Caki2 (cell line): ENCODE measurements around the gene CREB3L1. TPM values are rescaled to one million over a fixed set of nuclear protein-coding genes. Genes with fewer than 3 reads are reported as not detected.

Experiments
- DNase-seq: peaks from one replicate; pipeline ENCODE4 v3.0.0-alpha.2; 2015; ENCODE audit warnings: low read depth
- in situ Hi-C: cut with HindIII; loops from 2 replicates; pipeline ENCODE4 v1.10.0; 2016; ENCODE audit warnings: low sequenced_read_pairs, low pct_unique_long_range_greater_than_20kb, mixed read lengths
- total RNA-seq: library from RNA; depleted of rRNA; stranded (reverse); fragments of >200 nt; shearing (Covaris generic); gene quantifications from 2 replicates; pipeline ENCODE4 v1.2.3, GENCODE V29; 2014; ENCODE audit warnings: low replicate concordance

The CREB3L1 gene
- total RNA-seq, 1 experiment from 2014 or later: not detected

DNA sequence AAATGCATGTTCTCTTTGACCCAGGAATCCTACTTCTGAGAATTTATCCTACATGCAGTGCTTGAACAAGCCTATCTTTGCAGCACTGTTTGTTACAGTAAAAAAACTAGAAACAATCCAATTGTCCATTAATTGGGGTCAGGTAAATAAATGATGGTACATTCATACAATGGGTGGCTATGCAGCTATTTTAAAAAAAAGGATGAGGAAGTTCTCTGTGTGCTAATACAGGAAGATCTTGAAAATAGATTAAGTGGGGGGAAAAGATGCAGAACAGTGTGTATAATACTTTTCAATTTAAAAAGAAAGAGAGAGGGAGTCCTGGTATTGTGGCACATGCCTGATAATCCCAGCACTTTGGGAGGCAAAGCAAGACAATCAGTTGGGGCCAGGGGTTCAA is 9.5 kb upstream of the CREB3L1 start:
- DNase-seq: no peak
- in situ Hi-C loops: no loop called here

DNA sequence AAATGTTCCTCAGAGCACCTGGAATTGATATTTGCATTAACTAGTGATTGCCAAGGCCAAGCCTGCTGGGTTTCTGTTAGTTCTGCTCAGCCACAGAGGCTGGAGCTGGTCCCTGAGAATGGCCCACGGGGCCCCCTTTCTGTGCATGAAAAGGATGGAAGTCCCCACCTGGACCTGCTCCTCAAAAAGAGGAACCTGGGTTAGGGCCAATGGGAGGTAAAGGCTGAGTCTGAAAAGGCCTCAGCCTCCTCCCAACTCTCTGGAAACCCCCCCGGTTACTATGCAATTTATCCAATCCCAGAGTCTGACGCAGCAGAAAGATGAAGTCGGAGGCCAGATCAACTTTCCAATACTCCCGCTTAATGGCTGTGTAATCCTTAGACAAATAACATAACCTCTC is 6.8 kb upstream of the CREB3L1 start:
- in situ Hi-C loops: no loop called here
- no peak for DNase-seq

DNA sequence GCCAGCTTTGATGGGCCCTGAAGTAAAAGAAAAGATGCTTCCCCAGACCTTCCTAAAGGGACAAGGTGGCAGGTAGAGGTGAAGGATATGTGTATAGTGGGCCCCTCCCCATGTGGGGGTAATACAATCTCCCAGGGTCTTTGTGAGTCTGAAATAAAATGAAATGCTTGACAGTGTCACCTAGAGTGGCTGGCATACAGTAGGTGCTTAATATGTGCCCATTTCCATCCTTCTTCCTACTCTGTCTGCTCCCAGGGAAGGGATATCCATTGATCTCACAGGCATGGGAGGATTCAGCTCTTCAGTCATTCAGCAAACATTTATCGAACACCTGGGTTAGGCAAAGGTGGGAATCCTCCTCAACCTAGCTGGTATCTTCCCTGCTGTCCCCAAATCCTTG is 6.1 kb upstream of the CREB3L1 start:
- no peak for DNase-seq
- in situ Hi-C loops: no loop called here

DNA sequence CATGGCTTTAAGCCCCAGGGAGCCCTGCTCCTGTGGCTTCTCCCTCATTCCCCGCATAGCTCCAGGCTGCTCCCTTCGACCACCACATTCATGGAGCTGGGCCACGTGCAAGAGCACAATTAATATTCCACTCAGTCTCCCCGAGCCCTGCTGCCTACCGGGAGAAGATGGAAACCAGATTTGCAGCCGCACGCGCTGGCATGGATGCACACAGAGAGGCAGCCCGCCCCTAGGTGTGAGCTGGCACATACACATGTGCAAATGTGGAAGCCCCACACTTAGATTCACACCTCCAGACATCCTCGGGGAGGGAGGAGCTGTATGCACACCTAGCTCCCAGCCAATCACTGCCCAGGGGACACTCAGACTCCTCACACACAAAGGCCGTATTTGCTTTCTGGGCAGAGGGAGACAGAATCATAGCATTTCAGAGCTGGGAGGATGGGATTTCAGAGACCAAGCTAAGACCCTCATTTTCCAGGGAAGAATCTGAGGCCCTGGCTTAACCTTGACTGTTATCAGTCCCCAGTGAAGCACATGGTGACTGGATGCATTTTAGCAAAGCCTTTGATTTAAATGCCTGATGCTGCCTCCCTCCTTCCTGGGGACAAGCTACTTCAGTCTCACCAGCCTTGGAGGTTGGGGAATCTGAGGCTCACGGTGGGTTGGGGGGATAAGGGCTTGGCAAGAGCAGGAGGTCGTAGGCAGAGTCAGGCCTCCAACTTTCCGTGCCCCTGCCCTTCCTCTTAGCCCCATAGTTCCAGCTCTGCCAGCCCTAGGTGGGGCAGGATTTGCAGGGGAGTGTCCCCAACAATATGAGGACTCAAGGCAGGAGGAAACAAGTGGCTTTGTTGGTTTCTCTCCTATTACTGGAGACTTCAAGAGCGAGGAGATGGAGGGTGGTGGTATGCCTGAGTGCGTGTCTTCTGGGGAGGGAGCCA is 5.3 kb upstream of the CREB3L1 start:
- DNase-seq: no peak
- in situ Hi-C loops: no loop called here

DNA sequence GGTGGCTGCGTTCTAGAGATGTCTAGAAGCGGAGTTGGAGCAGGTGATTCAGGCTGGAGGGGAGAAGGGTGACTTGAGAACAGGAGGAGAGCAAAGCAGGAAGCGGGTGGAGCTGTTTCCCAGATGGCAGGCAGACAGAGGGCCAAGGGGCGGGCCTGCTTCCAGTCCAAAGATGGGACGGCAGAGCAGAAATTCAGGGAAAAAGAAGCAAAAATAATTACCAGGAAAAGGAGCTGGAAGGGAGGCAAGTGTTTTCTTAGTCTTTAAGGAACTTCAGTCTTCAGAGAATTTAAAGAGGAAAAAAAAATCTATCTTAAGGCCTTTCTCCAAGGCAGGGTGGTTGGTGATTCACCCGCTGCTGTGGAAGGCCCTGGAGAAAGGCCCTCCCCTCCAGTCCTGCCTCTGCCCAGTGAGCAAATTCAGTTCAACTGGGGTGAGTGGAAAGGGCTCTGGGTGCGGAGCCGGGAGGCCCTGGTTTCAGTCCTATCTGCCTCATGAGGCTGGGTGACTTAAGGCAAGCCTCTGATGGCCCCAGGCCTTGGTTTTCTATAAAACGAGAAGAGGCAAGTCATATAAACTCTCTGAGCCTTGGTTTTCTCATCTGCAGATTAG is 4.5 kb upstream of the CREB3L1 start:
- no peak for DNase-seq
- in situ Hi-C loops: no loop called here

DNA sequence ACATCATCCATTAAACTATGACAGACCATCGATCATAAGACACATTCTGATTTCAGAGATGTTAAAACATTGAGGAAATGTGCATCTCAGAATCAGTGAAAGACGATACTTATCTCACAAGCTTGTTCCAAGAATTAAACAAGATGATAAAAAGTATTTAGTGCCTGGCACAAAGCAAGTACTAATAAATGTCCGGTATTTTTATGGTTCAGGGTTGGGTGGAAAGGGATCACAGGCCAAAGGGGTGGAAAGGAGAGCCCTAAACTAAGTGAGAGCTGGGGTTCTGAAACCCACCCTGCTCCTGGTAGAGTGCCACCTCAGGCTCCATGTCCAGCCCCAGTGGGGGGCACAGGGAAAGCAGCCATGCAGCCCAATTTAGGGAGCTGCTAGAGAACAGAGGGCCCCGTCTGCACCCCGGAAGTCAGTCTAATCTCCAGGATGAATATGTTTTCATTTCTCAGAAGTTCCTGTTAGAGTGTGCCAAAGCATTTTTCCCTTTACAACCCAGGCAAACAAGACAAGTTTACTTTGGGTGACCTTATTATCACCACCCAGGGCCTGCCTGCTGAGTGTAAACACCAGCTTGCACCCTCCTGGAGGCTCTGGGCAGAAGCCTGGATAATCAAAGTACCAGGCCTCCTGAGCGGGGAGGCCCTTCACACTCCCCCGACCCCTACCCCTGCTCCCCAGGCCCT is 3.8 kb upstream of the CREB3L1 start:
- DNase-seq: no peak
- in situ Hi-C loops: no loop called here

GRCh38 chr11:46275964-46276641 is 1.4 kb upstream of the CREB3L1 start:
- in situ Hi-C loops: no loop called here

DNA sequence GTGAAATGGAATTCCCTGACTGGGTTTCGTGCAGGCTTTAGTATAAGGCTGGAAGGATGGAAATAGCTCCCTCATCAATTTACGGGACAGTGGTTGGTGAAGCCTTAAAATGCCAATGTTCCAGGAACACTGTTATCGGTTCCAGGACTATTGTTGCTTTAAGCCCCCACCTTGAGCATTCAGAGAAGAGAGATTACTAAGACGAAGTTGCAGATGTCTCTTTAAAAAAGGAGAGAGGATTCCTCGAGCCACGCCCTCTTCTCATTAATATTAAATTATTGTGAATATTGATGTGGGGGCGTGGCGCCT is 195 bp upstream of the CREB3L1 start:
- no peak for DNase-seq
- in situ Hi-C loops: no loop called here

More at GRCh38 chr11:46275964-46276641, 1.4 kb upstream of the CREB3L1 start:
- no peak for DNase-seq

GRCh38 chr11:46278387-46279125 is 1.1 kb downstream of the CREB3L1 start:
- no peak for DNase-seq
- in situ Hi-C loops: no loop called here

GRCh38 chr11:46279126-46280099 is 2.0 kb downstream of the CREB3L1 start:
- in situ Hi-C loops: no loop called here
- DNase-seq: no peak

- in situ Hi-C loops: no loop called here
Measured at GRCh38 chr11:46280706-46281105, 3.2 kb downstream of the CREB3L1 start.

GRCh38 chr11:46281371-46281831 is 3.9 kb downstream of the CREB3L1 start:
- no peak for DNase-seq
- in situ Hi-C loops: no loop called here

More at GRCh38 chr11:46280706-46281105, 3.2 kb downstream of the CREB3L1 start:
- DNase-seq: no peak

DNA sequence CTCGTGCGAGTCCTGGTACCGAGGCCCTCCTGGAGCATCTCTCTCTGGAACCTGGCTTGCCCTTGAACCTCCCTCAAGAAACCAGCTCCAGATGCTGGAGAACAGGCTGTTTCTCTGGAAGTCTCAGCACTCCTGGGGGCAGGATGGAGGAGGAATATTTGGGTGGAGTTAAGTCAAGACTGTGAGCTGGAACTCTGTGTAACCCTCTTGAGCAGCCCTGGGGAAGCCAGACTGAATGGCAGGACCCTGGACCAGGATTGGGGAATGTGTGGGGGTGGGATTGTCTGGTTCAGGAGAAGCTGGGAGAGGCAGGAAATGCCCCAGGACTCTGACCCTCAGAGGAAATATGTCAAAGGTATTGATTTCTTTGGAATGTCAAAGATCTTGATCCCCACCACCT is 7.7 kb downstream of the CREB3L1 start:
- no peak for DNase-seq
- in situ Hi-C loops: no loop called here

DNA sequence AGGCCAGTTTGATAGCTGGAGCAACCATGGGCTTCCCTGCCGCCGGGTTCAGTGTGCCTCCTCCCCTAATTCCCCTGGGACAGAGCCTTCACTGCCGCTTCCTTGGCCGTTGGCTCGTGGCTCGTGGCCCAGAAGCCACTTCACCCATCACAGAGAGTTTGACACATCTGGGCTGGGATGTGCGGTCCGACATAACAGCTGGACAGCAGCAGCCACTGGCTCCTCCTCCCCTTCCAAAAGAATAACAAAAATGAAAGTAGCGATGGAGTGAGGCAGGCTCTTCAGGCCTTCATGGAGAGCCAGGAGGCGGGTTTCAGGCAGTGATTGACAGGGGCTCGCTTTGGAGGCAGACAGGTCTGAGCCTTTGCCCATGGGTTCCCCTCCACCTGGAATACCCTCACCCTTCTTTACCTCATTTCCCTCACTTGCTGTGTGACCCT is 8.2 kb downstream of the CREB3L1 start:
- in situ Hi-C loops: no loop called here
- DNase-seq: no peak

- in situ Hi-C loops: no loop called here
- no peak for DNase-seq
Measured at GRCh38 chr11:46286789-46287188, 9.3 kb downstream of the CREB3L1 start.

GRCh38 chr11:46288451-46288850 is 11.0 kb downstream of the CREB3L1 start:
- DNase-seq: no peak
- in situ Hi-C loops: no loop called here

DNA sequence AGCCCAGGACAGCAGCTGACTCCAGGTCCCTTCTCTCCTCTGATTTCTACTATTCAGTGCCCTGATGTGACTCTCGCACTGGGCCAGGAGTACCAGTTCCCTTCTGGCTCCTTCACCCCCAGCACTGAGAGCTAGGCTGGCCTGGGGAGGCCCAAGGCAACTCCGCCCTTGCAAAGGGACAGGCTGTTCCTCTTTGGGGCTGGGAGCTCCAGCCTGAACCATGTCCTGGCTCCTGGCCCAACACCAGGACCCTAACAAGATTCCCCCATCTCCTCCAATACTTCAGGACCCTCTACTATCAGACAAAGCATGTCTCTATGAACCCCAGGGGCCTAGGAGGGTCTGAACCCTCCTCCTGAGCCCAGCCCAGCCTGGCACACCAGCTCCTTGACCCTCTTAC is 12.5 kb downstream of the CREB3L1 start:
- in situ Hi-C loops: no loop called here
- no peak for DNase-seq
